KOPT-K1 (cell line): ENCODE data around the gene MDFI.

Experiments
- H3K27ac ChIP-seq: fragments of 200-600 bp; sonication (generic); 2 replicates; pipeline ENCODE4 v1.5.1; 2016; ENCODE audit warnings: antibody characterized with exemption, mild to moderate bottlenecking, low read depth, low read length; ENCODE audit not compliant: poor library complexity, severe bottlenecking
- H3K36me3 ChIP-seq: fragments of 200-600 bp; sonication (generic); 2 replicates; pipeline ENCODE4 v1.5.1; 2017; ENCODE audit warnings: antibody characterized with exemption, mild to moderate bottlenecking, low read length, moderate library complexity; ENCODE audit not compliant: insufficient read depth
- H3K9me3 ChIP-seq: fragments of 200-600 bp; sonication (generic); 2 replicates; pipeline ENCODE4 v1.5.1; 2017; ENCODE audit warnings: antibody characterized with exemption, low read length, mild to moderate bottlenecking; ENCODE audit not compliant: insufficient read depth, poor library complexity, severe bottlenecking

The MDFI gene

DNA sequence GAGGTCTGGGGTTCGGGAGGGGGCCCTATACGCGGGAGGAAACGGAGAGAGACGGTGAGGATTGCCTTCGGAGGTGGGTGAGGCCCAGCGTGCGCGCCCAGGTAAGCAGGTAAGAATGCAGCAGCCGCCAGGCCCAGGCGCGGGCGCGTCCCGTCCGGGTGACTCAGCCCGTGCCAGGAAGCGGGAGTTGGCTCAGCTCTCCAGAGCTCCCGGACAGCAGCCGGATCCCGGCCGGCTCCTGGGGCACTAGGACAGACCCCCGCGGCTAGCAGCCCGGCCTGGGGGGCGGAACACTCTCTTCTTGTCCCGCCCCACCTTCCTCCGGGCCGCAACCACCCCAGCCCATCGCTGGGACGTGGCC is 1.5 kb upstream of the MDFI start:
- Histone ChIP-seq H3K9me3 (no peaks in the 10 kb centered on the region), H3K27ac (no peak overlapping the region), H3K36me3 (no peaks in the 10 kb centered on the region)

DNA sequence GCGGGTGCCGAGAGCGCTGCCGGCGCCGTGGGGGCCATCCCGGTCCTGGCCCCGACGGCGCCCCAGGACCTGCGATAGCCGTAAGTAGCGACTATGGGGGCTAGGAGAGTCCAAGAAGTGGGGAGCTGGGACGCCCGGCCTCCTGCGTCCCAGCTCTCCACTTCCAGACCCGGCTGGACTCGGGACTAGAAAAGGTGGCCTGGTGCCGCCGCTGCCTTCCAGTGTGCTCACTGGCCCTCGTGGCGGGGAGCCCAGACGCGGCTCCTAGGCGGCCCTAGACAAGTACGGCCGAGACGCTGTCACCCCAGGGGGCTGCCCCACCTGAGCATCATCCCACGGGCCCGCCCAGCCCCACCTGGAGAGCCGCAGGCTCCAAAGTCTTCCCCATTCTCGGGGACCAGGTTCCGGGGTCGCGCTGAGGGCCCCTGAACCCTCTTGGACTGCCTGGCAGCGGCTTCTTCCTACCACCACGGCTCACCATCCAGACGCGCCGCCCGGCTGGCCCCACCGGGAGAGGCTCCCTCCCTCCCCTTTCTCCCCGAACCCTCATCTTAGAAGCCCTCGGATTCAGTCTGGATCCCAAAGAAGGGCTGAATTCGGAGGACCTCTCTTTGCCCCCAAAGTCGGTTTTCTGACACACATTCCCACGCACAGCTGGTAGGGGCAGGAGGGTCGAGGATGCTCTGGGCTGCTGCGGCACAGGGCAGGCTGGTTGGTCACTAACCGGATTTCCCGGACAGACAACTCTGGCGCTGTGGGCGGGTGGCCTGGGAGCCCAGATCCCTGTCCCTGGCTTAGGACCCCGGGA is 870 bp upstream of the MDFI start:
- peak overlapping the region; percentile 60 for H3K27ac ChIP-seq
- H3K36me3 ChIP-seq: no peaks in the 10 kb centered on the region
- H3K9me3 ChIP-seq: no peaks in the 10 kb centered on the region

DNA sequence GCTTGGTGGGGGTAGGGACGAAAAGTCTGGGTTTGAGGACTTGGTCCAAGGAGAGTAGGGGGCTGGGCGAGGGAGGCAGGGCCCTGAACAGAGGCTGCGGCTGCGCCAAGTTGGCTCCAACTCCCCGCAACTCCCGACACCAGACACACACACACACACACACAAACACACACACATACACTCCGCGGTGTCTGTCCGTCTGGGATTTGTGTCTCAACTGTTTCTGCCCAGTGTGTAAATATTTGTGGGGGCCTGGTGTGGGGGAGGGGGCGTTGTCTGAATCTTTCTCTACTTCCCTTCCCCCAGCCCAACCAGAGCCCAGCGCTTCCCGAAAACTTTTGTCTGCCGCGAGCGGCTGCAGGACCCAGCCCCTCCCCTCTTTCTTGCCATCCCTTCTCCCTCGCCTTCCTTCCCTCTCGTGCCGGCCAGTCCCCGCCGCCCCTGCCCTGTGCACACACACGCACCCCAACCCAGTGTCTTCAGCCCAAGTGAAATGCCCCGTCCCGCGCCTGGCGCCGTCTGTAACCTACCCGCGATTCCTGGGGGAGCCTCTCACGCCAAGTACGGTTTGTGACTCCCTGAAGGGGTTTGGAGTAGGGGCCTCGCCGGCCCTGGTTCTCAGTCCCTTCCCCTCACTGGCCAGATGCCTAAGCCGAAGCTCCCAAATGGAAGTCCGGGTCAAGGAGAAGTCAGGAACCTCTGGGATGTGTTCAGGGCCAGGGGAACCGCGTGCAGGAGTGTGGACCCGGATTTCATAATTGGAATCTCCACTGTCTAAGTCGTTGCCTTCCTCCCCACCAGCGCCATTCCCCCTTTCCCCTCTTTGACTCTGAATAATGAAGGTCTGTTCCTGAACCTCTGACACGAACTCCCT is 904 bp downstream of the MDFI start:
- H3K36me3 ChIP-seq: no peaks in the 10 kb centered on the region
- H3K27ac ChIP-seq: peak overlapping the region; percentile 60
- H3K9me3 ChIP-seq: no peaks in the 10 kb centered on the region

DNA sequence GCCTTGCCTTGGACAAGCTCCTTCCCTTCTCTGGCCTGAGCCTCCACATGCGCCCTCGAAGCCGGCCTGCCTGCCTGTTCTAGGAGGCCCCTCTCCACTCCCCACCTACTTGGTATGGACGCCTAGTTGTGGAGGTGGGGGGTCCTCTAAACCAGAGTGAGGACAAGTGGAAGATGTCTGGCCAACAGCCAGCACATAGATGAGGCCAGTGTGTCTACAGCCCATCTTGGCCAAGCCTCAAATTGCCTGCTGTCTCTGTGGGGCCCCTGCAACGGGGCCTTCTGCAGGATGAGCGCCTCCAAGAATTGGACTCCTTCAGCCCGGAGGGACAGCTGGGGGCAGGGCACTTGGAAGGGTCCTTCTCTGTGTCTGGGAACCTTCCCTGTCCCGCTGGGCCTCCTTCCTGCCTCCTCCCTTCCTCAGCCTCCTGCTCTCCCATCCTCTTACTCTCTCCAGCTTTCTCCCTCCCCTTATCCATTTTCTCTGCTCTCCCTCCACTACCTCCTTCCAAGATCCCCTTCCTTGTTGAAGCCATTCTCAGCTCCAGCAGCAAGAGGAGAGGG is 1.6 kb downstream of the MDFI start:
- Histone ChIP-seq H3K36me3 (no peaks in the 10 kb centered on the region), H3K27ac (no peak overlapping the region)

DNA sequence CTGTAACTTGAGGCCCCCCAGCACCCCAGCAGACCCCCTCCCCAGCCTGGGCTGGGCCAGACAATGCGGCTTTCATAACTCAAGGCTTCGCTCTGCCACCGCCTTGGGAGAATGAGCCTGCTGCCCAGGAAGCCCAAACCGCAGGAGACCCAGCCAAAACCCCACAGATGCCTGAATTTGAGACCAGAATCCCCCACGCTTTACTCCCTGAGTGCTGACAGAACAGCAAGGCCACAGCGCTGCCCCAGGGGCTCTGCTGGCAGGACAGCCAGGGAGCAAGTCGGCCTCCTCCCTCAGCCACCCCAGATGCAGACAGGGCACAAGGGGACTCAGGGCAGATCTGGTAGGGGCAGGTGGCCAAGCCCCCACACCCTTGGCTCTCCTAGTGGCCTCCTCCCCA is 2.2 kb downstream of the MDFI start:
- no peaks in the 10 kb centered on the region for H3K9me3 ChIP-seq
- no peak overlapping the region for H3K27ac ChIP-seq
- H3K36me3 ChIP-seq: peaks cover 2% of the 10 kb centered on the region; the same call in 1 of the 2 replicates

More for the DNA sequence above, 1.6 kb downstream of the MDFI start:
- no peaks in the 10 kb centered on the region for H3K9me3 ChIP-seq

DNA sequence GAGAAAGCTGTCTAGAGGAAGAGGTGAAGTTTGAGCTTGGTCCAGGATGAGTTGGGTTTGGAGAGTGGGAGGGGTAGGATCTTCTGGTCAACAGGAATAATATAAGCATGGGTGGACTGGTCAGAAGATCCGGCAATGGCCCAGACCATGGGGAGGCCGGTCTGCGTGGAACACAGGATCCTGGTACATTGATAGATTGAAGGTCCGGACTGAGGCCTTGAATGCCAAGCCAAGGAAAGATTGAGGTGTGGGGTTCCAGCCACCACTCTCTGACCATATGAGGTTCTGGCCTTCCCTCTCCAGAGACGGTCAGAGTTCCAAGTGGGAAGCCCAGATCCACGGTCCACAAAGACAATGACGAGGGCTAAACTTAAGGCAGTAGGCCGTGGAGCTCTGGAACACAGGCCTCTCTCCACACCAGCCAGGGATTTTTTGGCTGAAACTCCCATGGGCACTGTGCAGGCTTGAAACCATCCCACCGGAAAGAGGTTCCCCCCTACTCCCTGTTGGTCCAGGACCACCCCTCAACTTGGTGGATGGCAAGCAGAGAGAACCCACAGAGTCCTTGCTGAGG is 3.2 kb downstream of the MDFI start:
- Histone ChIP-seq H3K36me3 (peaks cover 11% of the 10 kb centered on the region; the same call in 1 of the 2 replicates), H3K27ac (no peak overlapping the region)

DNA sequence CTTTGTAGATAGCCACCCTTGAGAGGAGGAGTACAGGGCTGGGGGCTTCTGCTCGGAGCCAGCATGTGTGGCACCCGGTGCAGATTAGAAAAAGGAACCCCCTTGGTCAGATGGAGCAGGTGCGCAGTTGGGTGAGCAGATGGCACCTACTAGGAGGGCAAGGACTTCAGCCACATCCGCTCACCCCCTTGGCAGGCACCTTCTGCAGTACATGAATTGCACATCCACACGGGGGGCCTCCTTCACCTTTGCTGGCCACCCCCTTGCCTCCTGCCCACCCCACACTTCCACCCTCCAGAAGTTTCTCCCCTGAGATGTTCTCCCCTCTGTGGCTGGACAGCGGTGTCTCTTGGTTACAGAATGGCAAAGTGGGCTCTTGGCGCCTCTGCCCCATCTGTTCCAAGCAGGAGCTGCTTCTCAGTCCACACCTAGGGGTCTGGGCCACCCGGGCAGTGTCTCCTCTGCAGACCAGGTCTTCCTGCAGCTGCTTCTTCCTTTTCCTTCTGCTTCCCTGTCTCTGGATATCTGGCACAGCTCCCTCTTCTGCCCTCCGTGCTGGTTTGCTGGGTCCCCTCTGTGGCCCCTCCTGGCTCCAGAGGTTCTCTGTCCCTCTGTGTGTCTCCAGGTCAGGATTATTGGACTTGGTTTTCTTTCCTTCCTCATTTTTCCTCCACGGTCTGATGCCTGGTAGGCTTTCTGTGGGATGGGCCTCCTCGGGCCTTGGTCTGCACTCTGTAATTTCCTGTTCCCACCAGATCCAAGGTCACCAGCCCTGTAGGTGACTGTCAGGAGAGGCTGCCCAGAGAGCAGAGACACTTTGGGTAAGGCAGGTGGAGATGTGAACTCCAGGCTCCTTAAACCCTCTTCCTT is 4.1 kb downstream of the MDFI start:
- Histone ChIP-seq H3K36me3 (peaks cover 20% of the 10 kb centered on the region; the same call in 1 of the 2 replicates), H3K27ac (peak overlapping the region; percentile 13)

More for the DNA sequence above, 3.2 kb downstream of the MDFI start:
- no peaks in the 10 kb centered on the region for H3K9me3 ChIP-seq

DNA sequence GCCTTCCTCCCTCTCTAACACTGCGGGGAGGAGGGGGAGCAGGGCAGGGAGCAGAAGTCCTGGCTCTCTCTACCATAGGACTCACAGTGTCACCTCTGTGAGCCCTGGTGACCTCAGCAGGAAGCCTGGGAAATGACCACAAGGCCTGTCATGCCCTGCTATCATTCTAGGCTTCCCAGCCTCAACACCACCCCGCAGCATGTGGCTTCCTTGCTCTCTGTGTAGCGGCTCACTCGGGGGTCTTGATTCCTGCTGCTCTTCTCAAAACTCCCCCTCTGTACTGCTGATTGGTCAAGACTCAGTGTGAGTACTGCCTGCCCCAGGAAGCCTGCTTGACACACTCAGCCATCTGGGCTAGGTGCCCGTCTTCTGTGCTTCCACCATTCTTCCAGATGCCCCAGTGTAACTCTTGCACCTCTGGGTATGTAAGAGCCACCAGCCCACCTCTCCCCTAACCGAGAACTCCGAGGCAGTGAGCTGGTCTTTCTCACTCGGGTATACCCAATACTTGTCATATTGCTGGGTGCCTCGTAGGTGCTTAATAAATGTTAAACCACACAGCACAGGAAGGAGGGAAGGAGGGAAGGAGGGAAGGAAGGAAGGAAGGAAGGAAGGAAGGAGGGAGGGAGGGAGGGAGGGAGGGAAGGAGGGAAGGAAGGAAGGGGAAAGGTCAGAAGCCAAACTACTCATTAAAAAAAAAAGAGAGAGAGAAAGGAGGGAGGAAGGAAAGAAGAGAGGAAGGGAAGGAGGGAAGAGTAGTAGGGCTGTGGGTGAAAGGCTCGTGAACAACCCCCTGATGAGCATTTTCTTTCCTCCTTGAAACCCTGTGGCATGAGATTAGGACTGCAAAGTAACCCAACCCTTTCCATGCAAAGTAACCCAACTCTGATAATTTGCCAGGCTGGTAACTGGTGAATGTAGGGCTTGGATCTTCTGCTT is 5.0 kb downstream of the MDFI start:
- Histone ChIP-seq H3K9me3 (no peaks in the 10 kb centered on the region), H3K27ac (peak overlapping the region; percentile 13), H3K36me3 (peaks cover 22% of the 10 kb centered on the region; the same call in 1 of the 2 replicates)

More for the DNA sequence above, 4.1 kb downstream of the MDFI start:
- H3K9me3 ChIP-seq: no peaks in the 10 kb centered on the region

DNA sequence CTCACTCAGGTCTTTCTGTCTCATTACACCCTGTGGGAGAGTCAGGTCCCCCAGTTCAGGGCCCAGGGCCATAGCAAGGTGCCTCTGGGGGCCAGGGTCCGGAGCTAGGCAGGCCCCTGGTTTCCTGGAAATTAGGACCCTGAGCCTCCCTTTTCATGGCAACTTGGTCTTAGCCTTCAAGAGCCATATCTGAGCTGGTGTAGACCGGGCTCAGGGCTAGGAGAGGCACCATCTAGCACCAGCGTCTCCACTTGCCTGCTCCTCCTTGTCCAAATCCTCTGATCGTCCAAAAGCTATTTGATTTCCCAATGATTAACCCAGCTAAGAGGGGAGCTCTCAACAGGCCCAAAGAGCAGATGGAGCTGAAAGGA is 5.6 kb downstream of the MDFI start:
- peaks cover 28% of the 10 kb centered on the region; the same call in 1 of the 2 replicates for H3K36me3 ChIP-seq
- no peaks in the 10 kb centered on the region for H3K9me3 ChIP-seq
- H3K27ac ChIP-seq: no peak overlapping the region

DNA sequence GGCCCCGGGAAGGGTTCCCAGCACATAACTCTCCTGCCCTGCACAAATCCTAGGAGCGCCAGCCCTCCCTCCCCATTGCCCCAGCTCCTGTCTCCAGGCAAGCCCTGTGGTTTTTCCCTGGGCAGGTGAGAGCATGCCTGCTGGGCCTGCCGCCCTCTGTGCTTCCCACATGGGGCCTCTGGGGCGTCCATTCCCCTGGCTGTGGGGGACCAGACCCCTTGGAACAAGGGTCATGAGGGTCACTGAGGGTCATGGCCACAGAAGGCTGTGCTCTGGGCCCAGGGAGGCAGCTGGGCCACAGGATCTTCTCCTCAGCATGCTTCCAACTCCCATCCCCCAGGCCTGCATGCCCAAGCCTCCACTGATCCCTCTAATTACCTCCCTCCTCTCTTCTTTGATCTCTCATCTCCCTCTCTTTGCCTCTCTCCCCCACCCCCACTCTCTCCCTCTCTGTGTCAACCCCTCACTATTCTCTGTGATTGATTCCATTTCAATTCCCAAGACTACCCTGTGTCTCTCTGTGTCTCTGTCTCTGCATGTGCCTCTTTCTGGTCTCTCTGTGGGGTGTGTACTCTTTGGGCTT is 6.1 kb downstream of the MDFI start:
- H3K27ac ChIP-seq: peak overlapping the region; percentile 16
- no peaks in the 10 kb centered on the region for H3K9me3 ChIP-seq
- H3K36me3 ChIP-seq: peaks cover 34% of the 10 kb centered on the region; the same call in 1 of the 2 replicates

DNA sequence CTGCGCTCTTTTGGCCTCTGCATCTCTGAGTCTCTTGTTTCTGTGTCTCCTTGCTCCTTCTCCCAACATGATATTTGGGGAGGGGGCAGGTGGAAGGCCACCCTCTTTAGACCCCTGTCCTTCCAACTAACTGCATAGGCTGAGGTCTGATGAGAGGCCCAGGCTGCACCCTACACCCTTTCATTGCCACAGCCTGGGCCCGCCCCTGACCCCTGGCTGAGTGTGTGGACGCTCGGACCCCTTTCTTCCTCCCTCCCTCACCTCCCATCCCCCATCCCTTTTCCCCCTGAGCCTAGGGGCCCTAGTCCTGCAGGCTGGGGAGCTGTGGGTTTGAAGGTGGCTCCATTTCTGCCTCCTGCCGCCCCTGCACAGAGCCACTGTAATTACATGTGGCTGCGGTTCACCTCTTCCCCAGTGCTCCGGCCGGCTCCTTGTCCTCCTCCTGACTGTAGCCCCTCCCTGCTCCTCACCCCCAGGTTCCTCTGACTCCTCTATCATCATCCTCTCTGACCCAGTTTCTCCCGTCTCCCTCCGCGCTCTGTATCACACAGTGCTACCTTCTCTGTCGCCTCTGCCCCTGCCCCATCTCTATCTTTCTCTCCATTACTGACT is 6.8 kb downstream of the MDFI start:
- no peaks in the 10 kb centered on the region for H3K9me3 ChIP-seq
- H3K27ac ChIP-seq: peak overlapping the region; percentile 16
- H3K36me3 ChIP-seq: peaks cover 41% of the 10 kb centered on the region; the same call in 1 of the 2 replicates

DNA sequence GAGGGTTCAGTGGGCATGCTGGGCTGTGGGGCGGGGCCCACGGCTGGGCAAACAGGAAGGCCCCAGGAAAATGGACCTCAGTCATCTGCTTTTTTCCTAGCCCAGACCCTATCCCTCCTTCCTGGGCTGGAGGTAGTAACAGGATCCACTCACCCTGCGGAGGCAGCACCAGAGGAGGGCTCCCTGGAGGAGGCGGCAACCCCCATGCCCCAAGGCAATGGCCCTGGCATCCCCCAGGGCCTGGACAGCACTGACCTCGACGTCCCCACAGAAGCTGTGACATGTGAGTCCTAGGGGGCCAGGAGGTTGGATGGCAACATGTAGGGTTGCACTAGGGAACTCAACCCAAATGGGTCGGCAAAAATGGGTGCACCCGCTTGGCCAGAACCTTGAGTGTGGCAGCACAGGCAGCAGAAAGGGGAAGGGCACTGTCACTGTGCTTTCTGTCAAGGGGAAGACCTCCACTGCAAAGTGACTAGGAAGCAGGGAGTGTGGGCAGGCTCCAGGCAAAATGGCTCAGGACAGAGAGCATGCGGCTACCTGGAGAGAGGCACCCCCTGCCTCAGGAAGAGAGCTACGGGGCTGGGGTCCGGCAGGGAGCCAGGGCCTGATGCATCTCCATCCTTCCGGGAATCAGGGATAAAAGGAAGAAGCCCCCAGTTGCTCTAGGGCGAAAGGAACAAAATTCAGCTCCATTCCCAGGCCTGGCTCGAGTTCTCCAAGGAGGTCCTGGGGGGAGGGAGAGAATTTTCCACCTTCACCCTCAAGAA is 7.9 kb downstream of the MDFI start:
- no peaks in the 10 kb centered on the region for H3K9me3 ChIP-seq
- no peak overlapping the region for H3K27ac ChIP-seq
- H3K36me3 ChIP-seq: peaks cover 51% of the 10 kb centered on the region; the same call in 1 of the 2 replicates
